ENCODE results near the gene TBC1D5.
A peak's percentile ranks its signal among the peaks of the same experiment; 100 is the strongest.

TBC1D5 gene

GRCh38 chr3:17771177-17772017 lies 29.0 kb upstream of the TBC1D5 start:
- Histone ChIP-seq H3K36me3 (ENCODE audit: control insufficient read depth in 2 of 2, insufficient read depth in 2 of 2, low read length in 2 of 2) (no peaks in the 10 kb centered on the region), H3K27me3 (ENCODE audit: control insufficient read depth in 2 of 2, insufficient read depth in 2 of 2, low read length in 2 of 2) (no peaks in the 10 kb centered on the region), H3K4me1 (ENCODE audit: control insufficient read depth in 2 of 2, insufficient read depth in 2 of 2, low read length in 2 of 2) (no peaks in the 10 kb centered on the region), H3K27ac (ENCODE audit: low read depth in 2 of 2, low read length in 2 of 2) (no peak overlapping the region), H3K9me3 (ENCODE audit: control insufficient read depth in 2 of 2, low read length in 2 of 2) (no peaks in the 10 kb centered on the region), H3K4me3 (ENCODE audit: low read length in 2 of 2) (no peak overlapping the region), H3K9ac (ENCODE audit: low read depth in 1 of 2, low read length in 2 of 2) (no peak overlapping the region)

DNA sequence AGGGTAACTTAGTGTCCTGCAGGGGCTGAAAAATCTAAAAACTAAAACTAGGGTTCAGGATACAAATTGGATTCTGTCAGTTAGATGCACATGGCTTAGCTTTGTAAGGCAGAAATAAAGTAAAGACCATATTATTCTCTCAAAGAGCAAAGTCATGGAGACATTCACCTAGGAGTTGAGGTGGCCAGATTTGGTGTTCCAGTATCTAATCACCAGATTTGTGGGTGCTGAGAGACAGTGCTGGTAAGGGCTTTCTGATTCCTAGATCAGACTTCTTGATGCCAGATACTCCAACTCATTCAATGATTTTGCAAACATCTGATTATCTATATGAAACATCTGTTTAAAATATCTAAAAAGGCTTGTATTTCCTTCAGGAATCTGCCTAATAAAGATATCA lies 28.3 kb upstream of the TBC1D5 start:
- H3K27me3 ChIP-seq (ENCODE audit: control insufficient read depth in 2 of 2, insufficient read depth in 2 of 2, low read length in 2 of 2) = no peaks in the 10 kb centered on the region
- H3K4me1 ChIP-seq (ENCODE audit: control insufficient read depth in 2 of 2, insufficient read depth in 2 of 2, low read length in 2 of 2) = no peaks in the 10 kb centered on the region
- H3K9ac ChIP-seq (ENCODE audit: low read depth in 1 of 2, low read length in 2 of 2) = no peak overlapping the region
- no peak overlapping the region for H3K27ac ChIP-seq (ENCODE audit: low read depth in 2 of 2, low read length in 2 of 2)
- no peaks in the 10 kb centered on the region for H3K9me3 ChIP-seq (ENCODE audit: control insufficient read depth in 2 of 2, low read length in 2 of 2)
- H3K4me3 ChIP-seq (ENCODE audit: low read length in 2 of 2) = no peak overlapping the region
- no peaks in the 10 kb centered on the region for H3K36me3 ChIP-seq (ENCODE audit: control insufficient read depth in 2 of 2, insufficient read depth in 2 of 2, low read length in 2 of 2)

- Histone ChIP-seq H3K36me3 (ENCODE audit: control insufficient read depth in 2 of 2, insufficient read depth in 2 of 2, low read length in 2 of 2) (no peaks in the 10 kb centered on the region), H3K9ac (ENCODE audit: low read depth in 1 of 2, low read length in 2 of 2) (no peak overlapping the region), H3K4me1 (ENCODE audit: control insufficient read depth in 2 of 2, insufficient read depth in 2 of 2, low read length in 2 of 2) (no peaks in the 10 kb centered on the region), H3K27me3 (ENCODE audit: control insufficient read depth in 2 of 2, insufficient read depth in 2 of 2, low read length in 2 of 2) (no peaks in the 10 kb centered on the region), H3K9me3 (ENCODE audit: control insufficient read depth in 2 of 2, low read length in 2 of 2) (no peaks in the 10 kb centered on the region), H3K27ac (ENCODE audit: low read depth in 2 of 2, low read length in 2 of 2) (no peak overlapping the region), H3K4me3 (ENCODE audit: low read length in 2 of 2) (no peak overlapping the region)
These were observed 23.5 kb upstream of the TBC1D5 start for GRCh38 chr3:17765819-17766472.

DNA sequence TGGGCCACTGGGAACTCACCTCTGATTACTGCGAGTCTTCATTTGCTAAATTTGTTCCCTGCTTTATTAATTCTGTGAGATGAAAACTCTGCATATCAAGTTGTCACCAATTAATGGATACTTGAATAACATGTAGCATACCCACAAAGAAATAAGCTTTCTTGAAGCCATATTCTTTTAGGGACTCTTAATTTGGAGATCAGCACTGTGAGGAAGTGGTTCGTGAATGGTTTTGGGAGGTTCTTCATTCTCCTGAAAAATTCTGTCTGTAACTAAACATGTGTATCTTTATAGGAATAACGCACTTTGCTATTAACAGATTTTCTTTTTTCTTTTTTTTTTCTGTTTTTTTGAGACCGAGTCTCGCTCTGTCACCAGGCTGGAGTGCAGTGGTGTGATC lies 19.1 kb upstream of the TBC1D5 start:
- H3K36me3 ChIP-seq (ENCODE audit: control insufficient read depth in 2 of 2, insufficient read depth in 2 of 2, low read length in 2 of 2) = no peaks in the 10 kb centered on the region
- no peak overlapping the region for H3K9ac ChIP-seq (ENCODE audit: low read depth in 1 of 2, low read length in 2 of 2)
- H3K4me3 ChIP-seq (ENCODE audit: low read length in 2 of 2) = no peak overlapping the region
- H3K4me1 ChIP-seq (ENCODE audit: control insufficient read depth in 2 of 2, insufficient read depth in 2 of 2, low read length in 2 of 2) = no peaks in the 10 kb centered on the region
- H3K27ac ChIP-seq (ENCODE audit: low read depth in 2 of 2, low read length in 2 of 2) = no peak overlapping the region
- H3K27me3 ChIP-seq (ENCODE audit: control insufficient read depth in 2 of 2, insufficient read depth in 2 of 2, low read length in 2 of 2) = no peaks in the 10 kb centered on the region
- no peaks in the 10 kb centered on the region for H3K9me3 ChIP-seq (ENCODE audit: control insufficient read depth in 2 of 2, low read length in 2 of 2)

DNA sequence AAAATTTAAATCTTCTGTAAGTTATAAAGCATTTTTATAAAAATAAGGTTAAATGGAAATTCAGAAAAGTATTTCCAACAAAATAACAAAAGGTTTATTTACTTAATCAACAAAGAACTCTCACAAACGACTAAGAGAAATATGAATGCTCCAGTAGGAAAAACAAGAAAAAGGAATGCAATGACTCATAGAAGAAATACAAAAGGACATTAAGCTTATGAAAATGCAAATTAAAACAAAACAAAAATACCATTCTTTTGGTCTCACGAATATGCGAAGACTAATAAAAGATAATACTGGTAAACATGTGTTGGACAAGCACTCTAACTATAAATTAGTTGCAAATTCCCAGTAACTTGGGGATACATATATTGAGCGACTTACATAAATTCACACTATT lies 17.5 kb upstream of the TBC1D5 start:
- Histone ChIP-seq H3K36me3 (ENCODE audit: control insufficient read depth in 2 of 2, insufficient read depth in 2 of 2, low read length in 2 of 2) (no peaks in the 10 kb centered on the region), H3K4me3 (ENCODE audit: low read length in 2 of 2) (no peak overlapping the region), H3K9ac (ENCODE audit: low read depth in 1 of 2, low read length in 2 of 2) (no peak overlapping the region), H3K9me3 (ENCODE audit: control insufficient read depth in 2 of 2, low read length in 2 of 2) (no peaks in the 10 kb centered on the region), H3K4me1 (ENCODE audit: control insufficient read depth in 2 of 2, insufficient read depth in 2 of 2, low read length in 2 of 2) (no peaks in the 10 kb centered on the region), H3K27ac (ENCODE audit: low read depth in 2 of 2, low read length in 2 of 2) (no peak overlapping the region), H3K27me3 (ENCODE audit: control insufficient read depth in 2 of 2, insufficient read depth in 2 of 2, low read length in 2 of 2) (no peaks in the 10 kb centered on the region)

DNA sequence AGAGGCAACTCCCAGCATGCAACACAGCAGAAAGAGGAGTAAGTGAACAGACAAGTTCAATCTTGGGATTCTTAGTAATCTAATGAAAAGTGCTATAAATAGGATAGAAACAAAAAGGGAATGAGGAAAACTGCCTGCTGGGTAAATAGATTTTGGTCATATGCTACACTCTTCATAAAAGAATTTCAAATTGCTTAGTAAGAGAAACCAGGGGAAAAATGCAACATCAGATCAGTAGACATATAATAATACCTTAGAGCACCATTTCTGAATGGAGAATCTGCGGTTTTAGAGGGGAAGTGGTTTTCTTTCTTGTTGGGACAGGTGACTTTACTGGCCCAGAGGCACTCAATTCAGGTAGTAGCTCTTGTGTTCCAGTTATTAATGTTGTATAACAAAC lies 13.4 kb upstream of the TBC1D5 start:
- Histone ChIP-seq H3K9me3 (ENCODE audit: control insufficient read depth in 2 of 2, low read length in 2 of 2) (no peaks in the 10 kb centered on the region), H3K36me3 (ENCODE audit: control insufficient read depth in 2 of 2, insufficient read depth in 2 of 2, low read length in 2 of 2) (no peaks in the 10 kb centered on the region), H3K4me1 (ENCODE audit: control insufficient read depth in 2 of 2, insufficient read depth in 2 of 2, low read length in 2 of 2) (no peaks in the 10 kb centered on the region), H3K9ac (ENCODE audit: low read depth in 1 of 2, low read length in 2 of 2) (no peak overlapping the region), H3K4me3 (ENCODE audit: low read length in 2 of 2) (no peak overlapping the region), H3K27me3 (ENCODE audit: control insufficient read depth in 2 of 2, insufficient read depth in 2 of 2, low read length in 2 of 2) (no peaks in the 10 kb centered on the region), H3K27ac (ENCODE audit: low read depth in 2 of 2, low read length in 2 of 2) (no peak overlapping the region)

- H3K9me3 ChIP-seq (ENCODE audit: control insufficient read depth in 2 of 2, low read length in 2 of 2) = no peaks in the 10 kb centered on the region
- peaks cover 0 to 2% of the 10 kb centered on the region in 2 donors for H3K4me1 ChIP-seq (ENCODE audit: control insufficient read depth in 2 of 2, insufficient read depth in 2 of 2, low read length in 2 of 2)
- no peaks in the 10 kb centered on the region for H3K27me3 ChIP-seq (ENCODE audit: control insufficient read depth in 2 of 2, insufficient read depth in 2 of 2, low read length in 2 of 2)
- no peak overlapping the region for H3K27ac ChIP-seq (ENCODE audit: low read depth in 2 of 2, low read length in 2 of 2)
- no peaks in the 10 kb centered on the region for H3K36me3 ChIP-seq (ENCODE audit: control insufficient read depth in 2 of 2, insufficient read depth in 2 of 2, low read length in 2 of 2)
- H3K9ac ChIP-seq (ENCODE audit: low read depth in 1 of 2, low read length in 2 of 2) = no peak overlapping the region
- H3K4me3 ChIP-seq (ENCODE audit: low read length in 2 of 2) = no peak overlapping the region
These were observed 11.2 kb upstream of the TBC1D5 start for GRCh38 chr3:17753632-17753992.

DNA sequence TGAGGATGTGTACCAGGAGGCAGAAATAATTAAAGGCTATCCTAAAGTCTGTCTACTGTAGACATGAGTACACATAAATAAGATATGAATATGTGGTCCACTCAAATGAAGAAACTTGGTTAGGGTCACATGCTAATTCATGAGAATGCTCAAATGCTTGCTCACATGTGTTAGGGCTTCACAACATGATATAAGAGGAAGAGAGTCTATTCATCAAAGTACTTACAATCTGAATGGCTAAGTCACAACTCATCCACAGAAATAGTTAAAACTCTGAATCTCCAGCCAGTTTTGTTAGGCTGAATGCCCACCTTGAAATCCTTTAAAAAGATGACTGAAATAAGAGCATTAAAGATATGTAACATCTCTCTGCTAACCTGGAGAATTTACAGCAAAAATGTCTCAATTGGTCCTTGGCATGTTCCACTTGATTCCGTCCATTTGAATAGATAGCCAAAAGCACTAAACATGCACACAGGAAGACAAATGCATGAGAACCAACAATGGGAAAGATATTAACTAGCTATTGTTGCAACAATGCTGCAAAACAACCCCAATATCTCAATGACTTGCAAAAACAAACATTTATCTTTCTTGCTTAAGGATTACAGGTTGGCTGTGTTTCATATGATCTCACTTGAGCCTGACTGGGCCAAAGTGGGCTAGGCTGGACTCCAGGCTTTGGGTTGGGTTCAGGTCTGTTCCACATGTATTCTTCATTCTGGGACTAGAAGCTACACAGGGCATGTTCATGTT lies 10.6 kb upstream of the TBC1D5 start:
- H3K9ac ChIP-seq (ENCODE audit: low read depth in 1 of 2, low read length in 2 of 2) = no peak overlapping the region
- no peaks in the 10 kb centered on the region for H3K27me3 ChIP-seq (ENCODE audit: control insufficient read depth in 2 of 2, insufficient read depth in 2 of 2, low read length in 2 of 2)
- no peaks in the 10 kb centered on the region for H3K36me3 ChIP-seq (ENCODE audit: control insufficient read depth in 2 of 2, insufficient read depth in 2 of 2, low read length in 2 of 2)
- H3K9me3 ChIP-seq (ENCODE audit: control insufficient read depth in 2 of 2, low read length in 2 of 2) = no peaks in the 10 kb centered on the region
- H3K27ac ChIP-seq (ENCODE audit: low read depth in 2 of 2, low read length in 2 of 2) = no peak overlapping the region
- H3K4me1 ChIP-seq (ENCODE audit: control insufficient read depth in 2 of 2, insufficient read depth in 2 of 2, low read length in 2 of 2) = peaks cover 0 to 2% of the 10 kb centered on the region in 2 donors
- H3K4me3 ChIP-seq (ENCODE audit: low read length in 2 of 2) = no peak overlapping the region

- peaks cover 0 to 2% of the 10 kb centered on the region in 2 donors for H3K4me1 ChIP-seq (ENCODE audit: control insufficient read depth in 2 of 2, insufficient read depth in 2 of 2, low read length in 2 of 2)
- no peaks in the 10 kb centered on the region for H3K9me3 ChIP-seq (ENCODE audit: control insufficient read depth in 2 of 2, low read length in 2 of 2)
- no peaks in the 10 kb centered on the region for H3K36me3 ChIP-seq (ENCODE audit: control insufficient read depth in 2 of 2, insufficient read depth in 2 of 2, low read length in 2 of 2)
- H3K27ac ChIP-seq (ENCODE audit: low read depth in 2 of 2, low read length in 2 of 2) = no peak overlapping the region
- no peak overlapping the region for H3K9ac ChIP-seq (ENCODE audit: low read depth in 1 of 2, low read length in 2 of 2)
- H3K27me3 ChIP-seq (ENCODE audit: control insufficient read depth in 2 of 2, insufficient read depth in 2 of 2, low read length in 2 of 2) = no peaks in the 10 kb centered on the region
- H3K4me3 ChIP-seq (ENCODE audit: low read length in 2 of 2) = no peak overlapping the region
These were observed 10.0 kb upstream of the TBC1D5 start for GRCh38 chr3:17752436-17752835.

DNA sequence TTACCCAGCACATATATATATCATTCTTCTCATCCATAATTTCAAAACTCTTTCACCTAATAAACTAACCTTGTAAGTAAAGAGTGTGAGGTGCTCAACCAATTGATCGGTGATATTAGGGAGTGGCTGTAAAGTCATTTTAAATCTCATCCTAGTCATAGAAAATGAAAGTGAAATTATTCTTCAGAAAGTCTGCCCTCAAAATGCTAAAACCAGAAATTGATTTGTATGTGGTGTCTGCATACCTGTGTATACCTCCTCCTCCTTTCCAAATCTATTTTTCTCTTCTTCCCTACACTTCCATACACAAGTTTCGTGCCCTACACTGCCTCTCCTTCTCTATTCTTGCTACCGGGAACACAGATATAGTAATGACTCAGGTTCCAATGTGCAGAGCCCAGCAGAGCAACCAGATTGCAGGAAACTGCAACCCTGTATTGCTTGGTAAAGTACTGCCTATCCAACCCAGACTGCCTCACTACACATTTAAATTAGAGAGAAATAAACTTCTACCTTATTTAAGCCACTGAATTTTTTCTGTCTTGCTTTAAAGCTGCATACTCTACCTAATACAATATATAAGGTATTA lies 7.4 kb upstream of the TBC1D5 start:
- H3K36me3 ChIP-seq (ENCODE audit: control insufficient read depth in 2 of 2, insufficient read depth in 2 of 2, low read length in 2 of 2) = no peaks in the 10 kb centered on the region
- no peaks in the 10 kb centered on the region for H3K9me3 ChIP-seq (ENCODE audit: control insufficient read depth in 2 of 2, low read length in 2 of 2)
- no peak overlapping the region for H3K9ac ChIP-seq (ENCODE audit: low read depth in 1 of 2, low read length in 2 of 2)
- H3K27me3 ChIP-seq (ENCODE audit: control insufficient read depth in 2 of 2, insufficient read depth in 2 of 2, low read length in 2 of 2) = no peaks in the 10 kb centered on the region
- no peak overlapping the region for H3K27ac ChIP-seq (ENCODE audit: low read depth in 2 of 2, low read length in 2 of 2)
- H3K4me1 ChIP-seq (ENCODE audit: control insufficient read depth in 2 of 2, insufficient read depth in 2 of 2, low read length in 2 of 2) = peaks cover 0 to 2% of the 10 kb centered on the region in 2 donors
- H3K4me3 ChIP-seq (ENCODE audit: low read length in 2 of 2) = peak overlapping the region; percentile 32 to 67

All from mucosa of rectum (tissue), 2 donors.